Epithelial cell of alveolus of lung (primary cell): ENCODE measurements around the gene ATP6V0B. TPM values are rescaled to one million over a fixed set of nuclear protein-coding genes. Genes with fewer than 3 reads are reported as not detected.

ENCODE experiments used
- total RNA-seq: library from RNA; depleted of rRNA; stranded (reverse); fragments of >200 nt; gene quantifications from 2 replicates; pipeline ENCODE4 v1.2.1, GENCODE V29; 2015

ATP6V0B gene
- total RNA-seq: 125 and 159 TPM in 2 replicates

DNA sequence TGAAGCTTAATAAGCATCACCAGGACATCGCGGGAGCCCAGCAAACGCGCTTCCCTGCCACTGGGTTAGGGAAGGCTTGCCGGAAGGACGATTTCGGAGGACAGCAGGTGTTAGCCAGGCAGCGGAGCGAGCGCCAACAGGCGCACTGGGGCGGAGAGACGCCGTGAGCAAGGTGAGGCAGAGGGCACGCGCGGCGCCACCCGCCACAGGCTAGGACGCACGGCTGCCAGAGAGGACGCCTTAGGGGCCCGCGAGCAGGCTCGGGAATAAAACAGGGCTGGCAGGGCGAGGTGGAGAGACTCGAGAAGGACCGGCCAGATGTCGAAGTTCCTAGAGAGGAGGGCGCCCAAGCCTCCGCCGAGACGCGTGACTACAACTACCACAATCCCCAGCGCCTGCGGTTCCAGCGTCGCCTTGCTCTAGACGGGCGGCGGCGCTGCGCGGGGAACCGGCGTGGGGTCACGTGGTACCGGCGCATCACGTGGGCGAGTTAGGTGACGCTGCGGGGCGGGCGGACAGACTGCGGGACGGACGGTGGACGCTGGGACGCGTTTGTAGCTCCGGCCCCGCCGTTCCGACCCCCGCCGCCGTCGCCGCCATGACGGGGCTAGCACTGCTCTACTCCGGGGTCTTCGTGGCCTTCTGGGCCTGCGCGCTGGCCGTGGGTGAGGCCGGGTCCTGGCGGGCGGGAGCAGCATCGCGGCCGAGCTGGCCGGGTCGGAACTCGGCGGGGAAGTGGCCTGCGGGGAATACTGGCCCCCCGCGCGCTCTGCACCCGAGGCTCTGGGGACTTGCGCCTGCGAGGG lies at the start of gene ATP6V0B:
TSS of gene ATP6V0B (plus strand) at position 518 of the 806 bp plus-strand sequence. CDS start at position 599, 81 bp downstream.

DNA sequence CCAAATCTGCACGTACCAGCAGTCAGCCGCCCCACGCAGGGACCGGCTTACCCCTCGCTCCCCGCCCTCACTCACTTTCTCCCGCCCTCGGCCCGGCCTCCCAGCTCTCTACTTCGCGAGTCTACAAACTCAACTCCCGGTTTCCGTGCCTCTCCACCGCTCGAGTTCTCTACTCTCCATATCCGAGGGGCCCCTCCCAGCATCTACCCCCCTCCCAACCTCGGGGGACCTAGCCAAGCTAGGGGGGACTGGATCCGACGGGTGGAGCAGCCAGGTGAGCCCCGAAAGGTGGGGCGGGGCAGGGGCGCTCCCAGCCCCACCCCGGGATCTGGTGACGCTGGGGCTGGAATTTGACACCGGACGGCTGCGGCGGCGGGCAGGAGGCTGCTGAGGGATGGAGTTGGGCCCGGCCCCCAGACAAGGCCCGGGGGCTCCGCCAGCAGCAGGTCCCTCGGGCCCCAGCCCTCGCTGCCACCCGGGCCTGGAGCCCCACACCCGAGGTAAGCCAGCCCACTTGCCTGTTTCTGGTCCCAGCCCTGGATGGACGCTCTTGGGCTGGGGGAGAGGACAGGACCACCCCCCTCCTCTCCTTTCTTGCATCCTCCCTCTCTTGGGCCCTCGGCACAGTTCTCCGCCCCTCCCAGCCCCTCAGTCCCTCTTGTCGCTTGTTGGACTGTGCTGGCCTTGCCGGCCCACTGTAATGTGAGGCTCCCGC lies 41.2 kb upstream of the ATP6V0B start, which contains the start of gene ARTN:
TSS of gene ARTN (plus strand) at position 416 of the 715 bp plus-strand sequence. CDS start 1,856 bp downstream, outside the sequence.

DNA sequence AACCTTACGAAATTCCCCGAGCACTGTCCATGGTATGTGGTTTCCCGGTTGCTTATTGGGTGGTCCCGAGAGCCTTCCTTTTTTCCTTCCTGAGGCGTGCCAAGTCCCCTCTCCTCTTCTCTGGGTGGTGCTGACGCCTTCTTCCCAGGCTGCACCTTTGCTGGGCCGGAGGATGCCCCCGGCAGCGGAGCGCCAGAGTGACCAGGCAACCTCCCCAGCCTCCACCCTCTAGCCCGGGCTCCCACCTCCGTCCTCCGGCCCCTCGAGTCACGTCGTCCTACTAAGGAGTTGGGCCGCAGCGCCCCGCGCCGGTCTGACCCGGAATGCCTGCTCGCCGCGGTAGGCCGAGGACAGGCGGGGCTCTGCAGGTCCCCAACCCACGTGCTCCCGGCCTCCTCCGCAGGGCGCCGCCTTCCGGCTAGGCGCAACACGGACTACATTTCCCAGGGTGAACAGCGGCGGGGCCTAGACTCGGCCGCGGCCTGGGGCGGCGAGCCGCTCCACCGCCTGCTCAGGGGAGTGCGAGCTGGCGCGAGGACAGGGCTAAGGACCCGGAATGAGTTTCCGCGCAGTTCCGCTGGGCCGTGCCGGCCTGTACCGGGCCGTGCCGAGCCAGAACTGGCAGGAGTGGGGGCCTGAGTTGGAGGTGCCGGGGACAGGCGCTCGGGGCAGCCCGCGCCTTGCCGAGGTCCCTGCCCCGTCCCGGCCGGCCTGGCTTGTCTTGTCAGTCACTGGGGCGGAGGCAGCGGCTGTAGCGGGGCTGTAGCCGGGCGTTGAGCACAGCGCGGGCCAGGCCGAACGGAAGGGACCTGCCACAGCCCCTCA lies 28.3 kb upstream of the ATP6V0B start, which contains the start of gene IPO13:
TSS of gene IPO13 (plus strand) at position 715 of the 825 bp plus-strand sequence. CDS start 651 bp downstream, outside the sequence.

GRCh38 chr1:43969746-43970466 lies 4.9 kb upstream of the ATP6V0B start, which contains the start of gene DPH2:
TSS of gene DPH2 (plus strand) at chr1:43970010. CDS start at chr1:43970176, 166 bp downstream.

DNA sequence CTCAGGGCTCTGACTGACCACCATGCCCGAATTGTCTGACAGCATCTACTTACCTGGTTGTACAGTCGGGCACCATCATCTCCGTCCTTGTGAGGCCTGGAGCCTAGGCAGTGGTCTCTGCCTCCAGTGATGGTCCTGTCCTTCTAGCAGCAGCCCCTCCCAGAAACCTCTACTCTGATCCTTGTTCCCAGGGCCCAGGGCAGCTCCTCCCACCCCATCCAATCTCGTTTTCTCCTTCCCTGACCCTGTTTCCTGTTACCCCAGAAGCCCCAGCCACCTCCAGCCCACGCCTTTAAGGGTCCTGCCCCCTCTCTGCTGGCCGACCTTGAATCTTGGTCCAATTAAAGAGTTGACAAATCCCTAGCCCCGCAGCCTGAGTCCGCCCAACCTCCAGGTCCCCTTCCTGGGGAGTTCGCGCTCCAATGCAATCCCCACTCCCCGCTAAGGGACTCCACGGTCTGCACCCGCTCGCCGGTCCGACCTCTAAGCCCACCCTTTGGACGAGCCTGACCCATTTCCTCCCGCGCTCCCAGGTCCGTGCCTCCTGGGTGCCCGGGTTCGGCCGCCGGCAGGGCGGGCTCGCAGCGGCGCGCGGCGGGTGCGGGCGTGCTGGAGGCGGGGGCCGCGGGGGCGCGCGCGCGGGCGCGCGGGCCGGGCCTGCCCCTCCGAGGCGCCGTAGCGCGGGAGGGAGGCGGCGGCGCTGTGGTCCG lies 3.9 kb downstream of the ATP6V0B start, which contains the start of gene B4GALT2:
TSS of gene B4GALT2 (plus strand) at position 660 of the 710 bp plus-strand sequence. CDS start 1,951 bp downstream, outside the sequence.

DNA sequence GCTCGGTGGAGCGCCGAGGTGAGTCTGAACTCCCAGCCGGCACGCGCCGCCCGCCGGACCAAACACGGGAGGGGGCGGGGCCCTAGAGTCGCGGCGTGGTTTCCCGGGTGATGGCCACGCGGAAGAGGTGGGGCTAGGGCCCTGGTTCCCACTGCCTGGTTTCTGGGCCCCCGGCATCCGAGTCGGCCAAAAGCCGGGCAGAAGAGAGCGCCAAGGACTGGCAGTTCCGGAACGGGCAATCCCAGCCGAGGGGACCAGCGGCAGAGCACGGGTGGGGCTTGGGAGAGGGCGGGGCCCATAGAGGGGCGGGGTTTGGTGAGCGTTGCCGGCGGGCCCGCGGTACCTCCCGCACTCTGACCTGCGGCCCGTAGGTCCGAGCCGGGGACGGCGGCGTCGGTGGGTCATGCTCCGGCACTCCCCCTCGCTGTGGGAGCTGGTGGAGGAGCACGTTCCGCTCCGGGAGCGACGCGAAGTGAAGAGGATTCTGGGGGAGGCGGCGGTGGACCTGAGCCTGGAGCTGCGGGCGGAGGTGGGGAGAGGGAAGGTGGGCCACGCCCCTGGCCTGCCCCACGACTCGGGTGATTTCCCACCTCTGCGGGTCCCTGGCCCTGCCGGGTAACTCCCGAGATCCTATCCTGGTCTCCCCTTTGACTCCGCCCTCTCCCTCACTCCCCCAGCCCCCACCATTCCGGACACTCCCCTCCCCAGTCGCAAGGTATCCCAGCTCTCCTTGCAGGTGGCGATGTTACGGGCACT lies 16.9 kb downstream of the ATP6V0B start, which contains the start of gene CCDC24:
TSS of gene CCDC24 (plus strand) at position 124 of the 756 bp plus-strand sequence. CDS start at position 404, 280 bp downstream.

Other genes starting within 250 kb of the ATP6V0B start
- gene ARTN, start 41.2 kb upstream of the ATP6V0B start, total RNA-seq: under 0.01 TPM in 1 of 2 replicates, not detected in the other
- 13.3 and 16.8 TPM in 2 replicates for gene IPO13, start 28.0 kb upstream of the ATP6V0B start, total RNA-seq
- gene DPH2, start 5.0 kb upstream of the ATP6V0B start, total RNA-seq: 19.3 and 23.7 TPM in 2 replicates
- 25.1 and 117 TPM in 2 replicates for gene B4GALT2, start 4.2 kb downstream of the ATP6V0B start, total RNA-seq
- 1.8 and 2.2 TPM in 2 replicates for gene CCDC24, start 16.6 kb downstream of the ATP6V0B start, total RNA-seq
- 2.9 and 10.5 TPM in 2 replicates for gene SLC6A9, start 56.5 kb downstream of the ATP6V0B start, total RNA-seq
- gene KLF17, start 143.9 kb downstream of the ATP6V0B start, total RNA-seq: not detected in 2 replicates
- not detected in 2 replicates for gene KLF18, start 166.7 kb downstream of the ATP6V0B start, total RNA-seq
- gene DMAP1, start 238.5 kb downstream of the ATP6V0B start, total RNA-seq: 30.4 and 32.8 TPM in 2 replicates